ENCODE results near the gene ETS2.

Gene ETS2

DNA sequence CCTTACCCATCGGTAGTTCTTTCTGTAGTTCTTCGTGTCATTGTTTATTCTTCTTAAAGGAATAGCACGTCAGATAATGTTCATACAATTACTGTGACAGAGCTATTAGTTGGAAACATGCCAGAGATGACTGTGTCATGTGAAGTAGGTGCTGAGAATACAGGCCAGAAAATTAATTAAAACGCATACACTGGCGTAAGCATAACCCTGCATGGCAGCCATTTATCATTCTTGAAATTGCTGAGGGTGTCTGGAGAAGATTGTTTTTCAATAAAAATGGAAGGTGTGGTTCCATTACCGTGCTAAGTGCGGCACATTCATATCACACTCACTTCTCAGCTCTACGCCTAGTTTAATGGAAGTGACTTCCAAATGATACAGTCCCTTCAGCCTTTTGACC is 7.8 kb downstream of the ETS2 start:
- TF ChIP-seq ZFX (IDR thresholded peaks at IDR 0.05): no peak
- TF ChIP-seq, protein P1, sequence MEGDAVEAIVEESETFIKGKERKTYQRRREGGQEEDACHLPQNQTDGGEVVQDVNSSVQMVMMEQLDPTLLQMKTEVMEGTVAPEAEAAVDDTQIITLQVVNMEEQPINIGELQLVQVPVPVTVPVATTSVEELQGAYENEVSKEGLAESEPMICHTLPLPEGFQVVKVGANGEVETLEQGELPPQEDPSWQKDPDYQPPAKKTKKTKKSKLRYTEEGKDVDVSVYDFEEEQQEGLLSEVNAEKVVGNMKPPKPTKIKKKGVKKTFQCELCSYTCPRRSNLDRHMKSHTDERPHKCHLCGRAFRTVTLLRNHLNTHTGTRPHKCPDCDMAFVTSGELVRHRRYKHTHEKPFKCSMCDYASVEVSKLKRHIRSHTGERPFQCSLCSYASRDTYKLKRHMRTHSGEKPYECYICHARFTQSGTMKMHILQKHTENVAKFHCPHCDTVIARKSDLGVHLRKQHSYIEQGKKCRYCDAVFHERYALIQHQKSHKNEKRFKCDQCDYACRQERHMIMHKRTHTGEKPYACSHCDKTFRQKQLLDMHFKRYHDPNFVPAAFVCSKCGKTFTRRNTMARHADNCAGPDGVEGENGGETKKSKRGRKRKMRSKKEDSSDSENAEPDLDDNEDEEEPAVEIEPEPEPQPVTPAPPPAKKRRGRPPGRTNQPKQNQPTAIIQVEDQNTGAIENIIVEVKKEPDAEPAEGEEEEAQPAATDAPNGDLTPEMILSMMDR (conservative IDR thresholded peaks at IDR 0.05): no peak
- no peak overlapping the region for H3K27ac ChIP-seq

DNA sequence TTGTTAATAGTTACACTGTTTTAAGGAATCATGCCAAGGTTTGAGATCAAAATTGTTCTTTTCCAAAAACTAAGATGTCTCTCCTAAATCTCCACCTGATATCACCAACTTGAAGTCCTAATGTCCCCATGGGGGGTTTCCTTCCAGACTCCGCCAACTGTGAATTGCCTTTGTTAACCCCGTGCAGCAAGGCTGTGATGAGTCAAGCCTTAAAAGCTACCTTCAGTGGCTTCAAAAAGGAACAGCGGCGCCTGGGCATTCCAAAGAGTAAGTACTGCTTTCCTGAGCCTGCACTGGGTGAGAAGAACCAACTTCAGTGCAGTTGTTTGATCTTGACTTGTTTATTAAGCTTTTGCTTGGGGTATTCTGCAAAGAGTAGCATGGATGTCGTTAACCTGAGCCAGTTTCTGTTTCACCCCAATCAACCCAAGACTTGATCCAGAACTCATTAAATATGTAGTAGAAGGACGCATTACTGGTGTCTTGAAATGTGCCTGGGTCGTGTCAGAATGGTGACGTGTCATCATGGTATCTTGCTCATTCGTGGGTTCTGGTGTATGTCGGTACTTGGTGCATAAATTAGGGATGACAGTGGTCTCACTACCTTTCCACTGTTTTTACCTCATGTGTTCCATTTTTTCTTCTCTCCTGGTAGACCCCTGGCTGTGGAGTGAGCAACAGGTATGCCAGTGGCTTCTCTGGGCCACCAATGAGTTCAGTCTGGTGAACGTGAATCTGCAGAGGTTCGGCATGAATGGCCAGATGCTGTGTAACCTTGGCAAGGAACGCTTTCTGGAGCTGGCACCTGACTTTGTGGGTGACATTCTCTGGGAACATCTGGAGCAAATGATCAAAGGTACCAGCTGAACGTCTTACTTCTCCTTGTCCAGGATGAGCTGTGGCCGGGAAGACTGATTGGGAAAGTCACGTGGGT is 8.7 kb downstream of the ETS2 start:
- H3K27ac ChIP-seq: no peak overlapping the region
- TF ChIP-seq ZFX (IDR thresholded peaks at IDR 0.05): no peak
- TF ChIP-seq, protein P1 (conservative IDR thresholded peaks at IDR 0.05): no peak

DNA sequence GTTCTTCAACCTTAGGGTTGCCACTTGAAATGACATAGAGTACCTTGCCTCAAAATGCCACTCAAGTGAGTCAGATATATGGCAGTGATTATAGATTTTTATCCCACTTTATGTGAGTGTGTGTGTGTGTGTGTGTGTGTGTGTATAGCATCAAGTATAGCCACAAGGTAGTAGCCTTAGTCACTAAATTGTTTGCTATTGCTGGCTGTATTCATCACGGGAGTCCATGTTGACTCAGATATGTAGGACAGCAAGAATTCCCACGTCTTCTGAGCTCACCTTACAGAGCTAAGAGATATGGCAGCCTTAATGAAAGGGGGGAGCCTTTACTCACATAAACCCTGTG is 9.3 kb downstream of the ETS2 start:
- TF ChIP-seq, protein P1 (conservative IDR thresholded peaks at IDR 0.05): no peak
- no peak for TF ChIP-seq ZFX (IDR thresholded peaks at IDR 0.05)
- no peak overlapping the region for H3K27ac ChIP-seq

DNA sequence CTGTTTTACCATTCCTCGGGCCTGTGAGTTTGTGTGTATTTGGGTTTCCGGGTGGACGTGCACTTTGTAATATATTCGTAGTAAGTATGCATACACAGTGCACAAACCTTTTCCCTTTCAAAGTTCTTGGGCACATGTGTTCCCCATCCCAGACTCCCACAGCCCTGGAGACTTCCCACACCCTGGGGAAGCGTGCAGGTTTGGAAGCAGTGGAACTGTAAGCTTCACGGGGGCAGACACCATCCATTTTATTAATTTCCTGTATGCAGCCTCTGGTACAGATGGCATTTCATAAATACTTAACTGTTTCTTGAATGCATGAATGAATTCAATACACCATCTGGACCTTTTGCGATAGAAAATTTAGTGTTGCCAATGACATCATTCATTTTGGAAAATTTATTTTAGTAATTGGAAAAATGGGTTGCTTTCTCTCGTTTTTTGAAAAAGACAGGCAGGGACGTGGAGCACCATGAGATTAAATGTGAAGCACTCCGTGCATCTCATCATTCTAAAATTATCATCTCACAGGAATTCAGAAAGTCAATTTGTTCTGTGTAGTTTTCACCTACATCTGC is 10.8 kb downstream of the ETS2 start:
- no peak overlapping the region for H3K27ac ChIP-seq
- TF ChIP-seq, protein P1 (conservative IDR thresholded peaks at IDR 0.05): no peak
- no peak for TF ChIP-seq ZFX (IDR thresholded peaks at IDR 0.05)

DNA sequence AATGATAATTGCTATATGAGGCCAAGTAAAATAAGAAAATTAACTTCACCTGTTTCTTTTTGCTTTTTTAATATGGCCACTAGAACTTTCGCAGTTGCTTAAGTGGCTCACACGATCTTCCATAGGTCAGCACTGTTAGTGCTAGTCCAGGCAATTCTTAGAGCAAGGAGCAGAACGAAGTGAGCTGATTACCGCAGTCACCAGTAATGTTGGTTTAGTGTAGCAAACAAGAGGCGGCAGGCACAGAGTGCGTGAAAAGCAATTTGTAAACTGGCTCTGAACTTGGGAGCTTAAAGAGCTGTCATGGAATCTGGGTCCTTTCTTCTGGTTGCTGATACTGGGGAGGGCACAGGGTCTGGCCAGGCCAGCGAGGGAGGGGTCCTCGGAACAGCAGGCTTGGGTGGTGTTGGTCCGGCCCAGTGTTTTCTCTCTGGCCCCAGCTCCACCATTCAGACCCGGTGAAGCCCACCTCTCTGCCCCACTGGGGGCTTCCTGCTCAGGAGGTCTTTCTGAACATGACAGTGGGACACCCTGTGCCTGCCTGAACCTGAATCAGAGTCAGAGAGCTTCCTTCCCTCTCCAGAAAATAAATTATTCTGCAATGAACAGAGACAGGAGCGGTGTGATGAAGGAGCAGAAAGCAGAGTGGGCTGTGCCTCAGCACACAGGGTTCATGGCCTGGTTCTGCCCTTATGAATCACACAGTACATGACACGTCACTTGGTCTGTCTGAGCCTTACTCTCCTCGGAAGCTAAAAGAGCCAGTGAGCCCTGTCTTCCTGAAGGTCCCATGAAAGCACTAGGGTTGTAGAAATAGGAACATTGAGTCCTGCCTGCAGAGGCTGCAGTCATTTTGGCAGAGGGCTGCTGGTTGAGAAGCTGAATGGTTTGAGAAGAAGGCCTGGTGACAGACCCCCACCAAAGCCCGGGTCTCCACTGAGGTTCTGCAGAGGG is 11.9 kb downstream of the ETS2 start:
- TF ChIP-seq ZFX (IDR thresholded peaks at IDR 0.05): no peak
- TF ChIP-seq, protein P1 (conservative IDR thresholded peaks at IDR 0.05): no peak
- H3K27ac ChIP-seq: no peak overlapping the region

DNA sequence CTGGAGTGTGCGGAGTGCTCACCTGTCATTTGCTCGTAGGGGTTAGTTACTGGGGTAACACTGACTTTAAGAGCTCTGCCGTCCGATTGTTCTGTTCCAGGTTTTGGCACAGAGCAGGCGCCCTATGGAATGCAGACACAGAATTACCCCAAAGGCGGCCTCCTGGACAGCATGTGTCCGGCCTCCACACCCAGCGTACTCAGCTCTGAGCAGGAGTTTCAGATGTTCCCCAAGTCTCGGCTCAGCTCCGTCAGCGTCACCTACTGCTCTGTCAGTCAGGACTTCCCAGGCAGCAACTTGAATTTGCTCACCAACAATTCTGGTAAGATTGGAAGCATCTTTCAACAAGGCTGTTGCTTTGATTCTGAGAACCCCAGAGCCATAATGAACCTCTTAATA is 12.6 kb downstream of the ETS2 start:
- TF ChIP-seq, protein P1 (conservative IDR thresholded peaks at IDR 0.05): no peak
- TF ChIP-seq ZFX (IDR thresholded peaks at IDR 0.05): no peak
- H3K27ac ChIP-seq: no peak overlapping the region
